HT1080 (cell line): ENCODE data around the gene MEX3A. TPM values are rescaled to one million over a fixed set of nuclear protein-coding genes. Genes with fewer than 3 reads are reported as not detected.
A peak's percentile ranks its signal among the peaks of the same experiment; 100 is the strongest.
"Not testable (repeated sequence)": the region's sequence is repeated elsewhere in the genome, so short reads cannot be mapped to it uniquely, and the experiment has no call there.

Experiments used
- DNase-seq: peaks from one replicate; pipeline ENCODE4 v3.0.0-alpha.2; 2015; ENCODE audit warnings: low read depth
- total RNA-seq: library from RNA; depleted of rRNA; stranded (reverse); fragments of >200 nt; shearing (Covaris generic); gene quantifications from 2 replicates; pipeline ENCODE4 v1.2.3, GENCODE V29; 2014

The MEX3A gene
- total RNA-seq, 1 experiment from 2014 or later, result 5.2 TPM

DNA sequence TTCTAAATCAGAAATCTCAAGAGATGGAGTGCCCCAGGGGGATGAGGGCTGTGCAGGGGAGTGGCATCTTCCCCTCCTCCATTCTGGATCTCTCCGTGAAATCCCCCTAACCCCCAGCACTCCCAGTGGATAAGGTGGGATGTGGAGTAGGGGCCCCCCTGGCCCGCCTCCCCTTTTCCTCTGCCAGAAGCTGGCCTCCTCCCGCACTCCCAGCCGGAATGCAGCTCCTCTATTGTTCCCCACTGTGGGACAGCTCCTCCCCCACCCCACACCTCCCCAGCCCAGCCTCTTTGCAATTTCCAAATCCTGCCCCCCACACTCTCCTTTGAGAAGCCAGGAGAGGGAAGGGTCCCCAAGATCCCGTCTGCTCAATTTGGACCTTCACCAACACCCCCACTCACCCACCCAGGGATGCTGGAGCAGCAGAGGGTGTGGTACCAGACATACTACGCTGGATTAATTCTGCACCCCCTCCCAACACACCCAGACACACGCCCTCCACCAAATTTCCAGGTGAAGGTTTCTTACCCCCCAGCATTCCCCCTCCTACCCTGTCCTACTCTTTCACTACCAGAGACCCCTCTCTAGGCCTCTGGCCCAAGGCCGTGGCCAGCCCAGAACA lies 1.9 kb downstream of the MEX3A start:
- no peak for DNase-seq

DNA sequence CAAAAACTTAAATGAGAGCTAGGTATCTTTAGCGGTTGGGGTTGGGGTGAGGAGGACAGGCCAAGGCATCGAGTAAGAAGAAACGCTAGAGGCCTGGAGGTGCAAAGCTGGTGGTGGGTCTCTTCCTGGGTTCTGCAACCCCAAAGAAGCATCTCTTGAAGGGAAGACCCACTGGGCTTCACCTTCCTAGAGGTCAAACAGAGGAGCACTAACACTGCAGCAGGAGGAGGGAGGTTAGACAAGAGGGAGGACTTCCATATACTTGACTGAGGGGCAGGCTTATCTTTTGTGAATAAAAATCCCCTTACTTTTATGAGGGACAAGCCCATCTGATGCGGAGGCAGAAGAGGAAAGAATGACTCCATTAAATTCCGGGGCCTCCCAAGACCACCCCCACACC lies 2.5 kb downstream of the MEX3A start:
- DNase-seq, result no peak

DNA sequence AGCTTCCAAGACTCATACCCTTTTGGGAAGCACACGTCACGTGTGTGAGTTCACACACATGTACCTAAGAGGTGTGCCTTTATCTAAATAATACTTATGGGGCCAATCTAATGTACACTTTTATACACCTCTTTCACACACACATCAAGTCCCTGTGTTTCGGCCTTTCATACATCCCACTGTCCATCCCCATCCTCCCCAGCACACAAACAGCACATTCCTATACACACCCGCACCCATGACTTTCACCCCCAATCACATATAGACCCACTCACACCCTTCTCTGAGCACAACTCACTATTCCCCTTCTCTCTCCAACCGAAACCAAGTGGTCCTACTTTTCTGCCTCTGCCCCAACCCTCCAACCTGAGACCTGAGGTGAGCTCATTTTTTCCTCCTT lies 3.5 kb downstream of the MEX3A start:
- DNase-seq, result no peak

DNA sequence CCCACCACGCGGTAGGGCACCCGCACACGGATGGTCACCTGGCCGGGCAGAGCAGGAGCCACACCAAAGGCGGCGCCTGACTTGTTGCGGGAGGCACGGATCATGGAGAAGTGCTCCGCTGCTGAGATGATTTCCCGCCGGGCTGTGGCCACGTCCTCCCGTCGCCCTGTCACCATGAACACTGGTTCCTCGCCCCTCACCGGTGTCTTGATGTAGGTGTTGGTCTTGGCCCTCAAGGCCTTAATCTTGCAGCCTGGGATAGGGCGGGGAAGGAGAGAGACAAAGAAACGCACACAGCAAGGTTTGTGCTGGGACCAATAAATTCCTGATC lies 4.9 kb downstream of the MEX3A start:
- DNase-seq, result no peak

DNA sequence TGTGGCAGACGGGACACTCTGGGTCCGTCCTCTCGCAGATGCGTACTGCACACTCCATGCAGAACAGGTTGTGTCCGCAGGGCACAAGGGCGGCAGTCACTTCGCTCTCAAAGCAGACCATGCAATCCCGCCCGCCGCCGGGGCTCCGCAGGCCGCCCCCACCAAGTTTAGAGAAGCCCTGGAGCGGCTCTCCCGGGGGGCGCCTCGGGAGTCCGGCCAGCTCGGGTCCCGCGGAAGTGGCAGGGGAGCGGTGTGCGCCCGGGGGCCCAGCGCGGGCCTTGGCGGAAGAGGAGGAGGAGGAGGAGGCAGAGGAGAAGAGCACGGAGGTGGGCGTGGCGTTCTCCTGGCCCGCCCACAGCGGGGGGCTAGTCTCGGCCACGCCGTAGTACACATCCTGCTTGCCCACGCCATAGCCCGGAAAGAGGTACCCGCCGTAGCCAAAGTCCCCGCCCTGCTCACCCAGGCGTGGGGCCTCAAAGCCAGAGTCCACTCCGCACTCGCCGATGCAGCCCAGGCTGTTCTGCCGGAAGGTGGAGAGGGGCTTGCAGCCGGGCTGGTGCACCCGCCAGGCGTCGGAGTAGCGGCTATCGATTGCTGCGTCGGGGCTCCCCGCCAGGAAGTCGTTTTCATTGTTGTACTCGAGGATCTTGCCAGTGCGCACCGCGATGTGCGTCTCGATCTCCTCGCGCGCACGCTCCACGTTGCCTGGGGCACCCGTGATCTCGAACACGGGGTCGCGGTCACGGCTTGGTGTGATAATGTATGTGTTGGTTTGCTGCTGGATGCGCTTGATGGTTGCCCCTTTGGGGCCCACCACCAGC lies 5.4 kb downstream of the MEX3A start:
- DNase-seq, result no peak

DNA sequence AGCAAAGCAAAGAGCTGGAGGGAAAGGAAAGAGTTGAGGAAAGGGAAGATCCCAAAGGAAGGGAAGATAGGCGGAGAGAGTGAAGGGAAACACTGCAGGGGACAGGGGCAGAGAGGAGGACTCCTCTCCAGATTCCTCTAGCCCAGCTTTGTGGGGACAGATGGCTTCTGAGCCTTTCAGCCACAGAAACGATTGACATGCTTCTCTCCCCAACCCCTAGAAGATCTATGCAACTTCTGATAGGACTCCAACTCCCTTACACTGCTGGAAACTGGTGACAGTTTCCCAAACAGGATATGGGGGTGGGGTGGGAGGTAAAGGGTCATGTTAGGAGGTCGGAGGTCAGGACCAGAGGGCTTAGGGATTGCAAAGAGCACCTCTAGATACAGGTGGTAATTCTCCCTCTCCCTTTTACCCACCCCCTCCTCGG lies 6.5 kb downstream of the MEX3A start:
- DNase-seq, result no peak

DNA sequence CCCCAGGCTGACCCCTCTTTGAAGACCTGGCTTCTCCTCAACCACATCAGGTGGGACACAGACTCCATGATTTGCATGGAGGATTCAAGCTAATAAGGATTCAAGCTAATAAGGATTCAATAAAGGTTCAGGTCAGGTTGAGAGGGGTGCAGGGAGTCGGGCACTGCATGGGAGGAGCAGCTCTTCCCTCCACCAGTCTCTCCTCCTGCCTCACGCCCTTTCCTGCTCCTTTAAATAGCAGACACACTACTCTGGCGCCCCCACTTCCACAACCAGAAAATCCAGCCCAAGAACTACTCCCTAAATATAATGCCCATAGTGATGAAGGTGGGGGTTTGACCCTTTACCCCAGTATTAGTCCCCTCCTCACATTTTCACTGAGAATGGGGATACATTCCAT lies 7.1 kb downstream of the MEX3A start:
- DNase-seq, result no peak

DNA sequence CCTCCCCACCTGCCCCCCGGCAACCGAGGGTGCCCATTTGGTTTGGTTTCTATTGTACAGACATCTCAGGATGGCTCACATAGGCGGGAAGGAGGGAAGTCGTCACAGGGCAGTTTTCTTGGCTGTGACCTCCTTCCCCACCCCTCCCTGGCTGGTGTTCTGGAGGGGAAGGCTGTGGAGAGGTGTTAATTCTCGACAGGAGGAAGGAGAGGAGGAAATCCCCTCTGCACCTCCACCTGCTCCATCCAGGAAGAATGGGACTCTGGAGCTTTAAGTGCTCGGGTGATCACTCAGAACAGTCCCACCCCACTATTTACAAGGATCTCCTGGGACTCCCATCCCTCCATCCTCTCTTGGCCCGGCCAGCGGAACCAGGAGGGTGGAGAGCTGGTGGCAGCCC lies 7.6 kb downstream of the MEX3A start:
- no peak for DNase-seq

DNA sequence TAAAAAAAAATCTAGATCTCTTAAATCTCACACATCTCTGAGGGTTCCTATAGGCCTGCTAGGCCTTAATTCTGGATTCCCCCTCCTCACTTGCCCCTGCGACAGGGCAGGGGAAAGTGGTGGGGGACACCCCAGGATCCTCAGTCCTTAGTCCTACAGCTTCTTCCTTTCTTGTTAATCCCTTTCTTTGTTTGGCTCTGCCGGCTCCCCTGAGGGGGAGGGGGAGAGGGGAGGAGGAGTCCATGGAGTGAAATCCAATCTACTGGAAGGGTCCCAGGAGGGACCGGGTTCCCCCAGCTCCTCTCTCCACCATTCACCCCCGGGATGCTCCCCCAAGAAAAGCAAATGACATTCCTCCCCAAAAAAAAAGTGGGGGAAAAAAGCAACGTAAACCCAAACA lies 8.5 kb downstream of the MEX3A start:
- DNase-seq, result no peak

DNA sequence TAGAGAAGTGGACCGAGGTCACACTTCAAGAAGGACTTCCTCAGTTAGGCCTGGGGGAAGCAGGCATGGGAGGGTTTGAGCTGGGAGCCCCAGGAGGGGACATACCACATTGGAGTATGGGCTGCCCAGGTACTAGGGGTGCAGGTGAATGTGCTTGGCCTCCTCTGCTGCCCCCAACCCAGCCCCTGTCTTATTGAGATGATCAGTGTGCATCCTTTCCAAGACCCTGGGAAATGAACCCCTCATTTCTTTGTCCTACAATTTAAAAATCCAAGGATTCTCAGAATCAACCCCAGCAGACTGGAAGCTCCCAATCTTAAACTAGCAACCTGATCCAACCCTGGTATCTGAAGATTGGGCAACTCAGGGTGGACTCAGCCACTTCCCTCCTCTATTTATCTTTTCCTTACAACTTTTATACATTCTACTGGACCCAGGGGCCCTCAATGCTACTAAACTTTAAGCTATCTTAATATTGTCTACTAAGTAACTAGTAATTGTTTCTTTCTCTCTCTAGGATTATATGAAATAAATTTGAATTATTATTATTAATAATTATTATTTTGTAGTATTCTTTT lies 9.1 kb downstream of the MEX3A start:
- DNase-seq, result no peak

DNA sequence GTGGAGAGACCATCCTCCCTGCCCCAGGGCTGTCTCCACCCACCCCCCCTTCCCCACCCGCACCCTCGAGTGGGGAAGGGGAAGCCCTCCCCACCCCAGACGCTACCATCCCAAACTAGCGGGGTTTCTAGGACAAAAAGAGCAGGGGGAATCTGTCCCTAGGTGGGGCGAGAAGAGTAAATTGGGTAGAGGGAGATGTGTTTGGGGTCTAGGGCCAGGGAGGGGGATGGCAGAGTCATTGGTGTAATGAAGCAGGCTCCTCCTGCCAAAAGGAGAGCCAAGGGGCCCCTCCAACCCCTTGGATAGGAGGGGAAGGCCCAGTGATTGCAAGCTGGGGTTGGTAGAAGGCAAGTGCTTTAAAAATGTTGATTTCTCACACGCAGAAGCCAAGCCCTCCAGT lies 10.0 kb downstream of the MEX3A start:
- no peak for DNase-seq

DNA sequence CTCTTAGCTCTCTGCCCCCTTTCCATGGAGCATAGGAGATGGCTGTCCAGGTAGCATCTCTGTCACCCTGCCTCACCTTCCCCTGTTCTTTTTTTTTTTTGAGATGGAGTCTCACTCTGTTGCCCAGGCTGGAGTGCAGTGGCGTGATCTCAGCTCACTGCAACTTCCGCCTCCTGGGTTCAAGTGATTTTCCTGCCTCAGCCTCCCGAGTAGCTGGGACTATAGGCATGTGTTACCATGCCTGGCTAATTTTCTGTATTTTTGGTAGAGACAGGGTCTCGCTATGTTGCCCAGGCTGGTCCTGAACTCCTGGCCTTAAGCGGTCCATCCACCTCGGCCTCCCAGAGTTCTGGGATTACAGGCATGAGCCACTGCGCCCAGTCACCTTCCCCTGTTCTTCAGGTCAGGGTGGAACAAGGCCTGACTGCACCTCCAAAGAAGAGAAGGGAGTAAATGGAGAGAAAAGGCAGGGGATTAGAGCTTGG lies 10.9 kb downstream of the MEX3A start:
- DNase-seq, result not testable (repeated sequence)

DNA sequence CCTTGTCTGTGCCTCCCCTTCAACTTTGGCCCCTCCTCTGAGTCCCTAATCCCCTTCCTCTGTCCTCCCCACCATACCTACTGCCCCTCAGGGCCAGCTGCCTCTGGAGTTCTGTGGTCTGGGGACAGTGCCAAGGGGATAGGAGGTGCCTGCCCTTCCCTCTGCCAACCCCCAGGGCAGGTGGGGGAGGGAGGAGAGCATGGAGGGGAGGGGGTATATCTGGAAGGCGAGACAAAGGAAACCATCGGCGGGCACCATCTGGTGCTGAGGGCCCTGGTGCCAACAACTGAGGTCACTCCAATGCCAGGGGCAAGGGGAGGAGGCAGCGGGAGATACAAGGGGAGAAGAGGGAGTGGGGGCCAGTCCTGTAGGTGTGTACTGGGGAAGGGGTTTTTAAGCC lies 11.7 kb downstream of the MEX3A start:
- no peak for DNase-seq

DNA sequence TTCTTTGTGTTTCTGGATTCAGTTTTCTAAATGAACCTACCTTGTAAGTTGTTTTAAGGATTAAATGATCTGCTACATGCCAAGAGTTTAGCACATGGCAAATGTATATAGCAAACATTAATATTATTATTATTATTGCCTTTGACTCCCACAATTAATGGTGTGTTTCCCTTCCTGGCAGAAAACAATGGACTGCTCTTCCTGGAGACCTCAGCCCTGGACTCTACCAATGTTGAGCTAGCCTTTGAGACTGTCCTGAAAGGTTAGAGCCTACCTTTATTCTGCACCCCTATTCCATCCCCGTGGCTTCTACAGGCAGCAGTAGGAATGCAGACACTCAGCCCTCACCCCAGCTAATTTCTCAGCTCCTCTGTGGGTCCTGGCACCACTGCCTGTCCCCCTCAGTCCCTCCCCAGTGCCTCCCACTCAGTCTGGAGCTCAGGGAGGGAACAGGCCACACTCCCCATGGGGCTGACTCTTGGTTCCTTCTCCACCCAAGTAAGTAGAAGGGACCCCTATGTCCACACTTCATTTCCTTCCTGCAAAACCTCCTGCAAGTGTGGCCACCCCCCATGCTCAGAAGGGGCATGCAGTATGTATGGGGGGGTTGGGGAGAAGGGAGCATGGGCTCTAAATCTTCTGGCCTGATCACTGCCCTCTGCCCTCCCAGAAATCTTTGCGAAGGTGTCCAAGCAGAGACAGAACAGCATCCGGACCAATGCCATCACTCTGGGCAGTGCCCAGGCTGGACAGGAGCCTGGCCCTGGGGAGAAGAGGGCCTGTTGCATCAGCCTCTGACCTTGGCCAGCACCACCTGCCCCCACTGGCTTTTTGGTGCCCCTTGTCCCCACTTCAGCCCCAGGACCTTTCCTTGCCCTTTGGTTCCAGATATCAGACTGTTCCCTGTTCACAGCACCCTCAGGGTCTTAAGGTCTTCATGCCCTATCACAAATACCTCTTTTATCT lies 12.5 kb downstream of the MEX3A start:
- no peak for DNase-seq

DNA sequence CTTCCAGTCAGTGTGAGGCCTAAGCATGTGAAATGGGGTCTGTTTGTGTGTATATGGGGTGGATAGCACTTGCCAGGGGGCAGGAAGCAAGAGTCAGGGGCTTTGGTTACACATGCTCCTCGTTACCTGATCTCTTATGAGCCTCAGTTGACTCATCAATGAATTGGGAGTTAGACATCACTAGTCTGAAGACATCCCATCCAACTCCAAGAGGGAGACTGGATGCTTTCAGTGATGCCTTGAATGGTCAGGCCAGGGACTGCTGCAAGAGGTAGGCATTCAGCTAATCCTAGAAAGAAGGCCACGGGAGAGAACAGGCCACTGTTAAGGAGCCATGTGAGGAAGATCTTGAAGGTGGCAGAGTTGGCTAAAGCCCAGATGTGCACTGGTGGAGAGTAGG lies 15.0 kb downstream of the MEX3A start:
- peak; percentile 40 for DNase-seq

DNA sequence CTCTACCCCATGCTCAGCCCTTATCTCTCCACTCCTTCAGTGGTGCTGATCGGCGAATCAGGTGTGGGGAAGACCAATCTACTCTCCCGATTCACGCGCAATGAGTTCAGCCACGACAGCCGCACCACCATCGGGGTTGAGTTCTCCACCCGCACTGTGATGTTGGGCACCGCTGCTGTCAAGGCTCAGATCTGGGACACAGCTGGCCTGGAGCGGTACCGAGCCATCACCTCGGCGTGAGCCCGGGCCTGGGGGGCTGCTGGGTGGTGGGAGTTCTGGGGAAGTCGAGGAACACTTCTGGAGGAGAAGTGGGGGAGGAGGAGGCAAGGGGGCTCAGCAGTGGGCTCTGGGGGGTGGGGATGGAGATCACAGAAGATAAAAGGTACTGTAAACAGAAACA lies 16.4 kb downstream of the MEX3A start:
- DNase-seq, result no peak

DNA sequence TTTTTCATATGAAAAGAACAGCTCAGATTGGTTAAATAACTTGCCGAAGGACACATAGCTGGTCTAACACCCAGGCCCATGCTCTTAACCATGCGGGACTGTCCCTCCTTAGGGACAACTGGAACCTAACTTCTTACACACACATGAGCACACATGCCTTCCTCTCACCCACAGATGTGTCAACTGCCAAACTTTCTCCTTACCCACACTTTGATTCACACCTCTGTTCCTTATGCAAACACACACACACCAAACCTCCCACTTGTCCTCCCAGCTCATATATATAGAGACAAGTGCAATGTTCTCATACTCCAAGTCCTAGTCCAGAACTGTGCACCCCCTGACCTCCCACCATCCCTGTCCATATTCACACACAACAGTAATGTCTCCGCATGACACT lies 17.1 kb downstream of the MEX3A start:
- DNase-seq, result no peak

DNA sequence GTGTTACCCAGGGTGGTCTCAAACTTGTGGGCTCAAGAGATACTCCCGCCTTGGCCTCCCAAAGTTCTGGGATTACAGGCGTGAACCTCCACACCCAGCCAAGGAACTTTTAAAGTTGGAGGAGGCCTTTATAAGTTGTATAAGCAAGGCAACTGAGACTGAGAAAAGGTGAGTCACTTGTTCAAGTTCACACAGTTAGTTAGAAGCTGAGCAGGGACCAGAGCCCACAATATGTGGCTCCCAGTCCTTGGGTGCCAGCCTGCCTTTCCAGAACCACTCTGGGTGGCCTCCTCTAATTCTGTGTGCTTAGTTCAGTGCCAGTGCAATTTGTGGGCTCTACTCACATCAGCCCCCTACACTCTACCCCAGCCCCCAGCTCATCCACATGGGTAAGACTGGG lies 17.6 kb downstream of the MEX3A start:
- no peak for DNase-seq

DNA sequence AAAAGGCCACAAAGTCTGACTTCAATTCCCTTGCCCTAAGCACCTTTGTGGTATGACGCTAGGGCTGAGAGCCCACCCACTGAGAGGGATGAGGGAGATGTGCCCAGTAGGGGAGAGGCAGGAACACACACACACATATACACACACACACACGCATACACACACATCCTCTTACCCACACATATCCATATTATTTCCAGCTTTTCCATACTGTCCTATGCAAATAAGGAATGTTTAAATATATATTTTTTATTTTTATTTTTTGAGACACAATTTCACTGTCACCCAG lies 18.3 kb downstream of the MEX3A start:
- no peak for DNase-seq

DNA sequence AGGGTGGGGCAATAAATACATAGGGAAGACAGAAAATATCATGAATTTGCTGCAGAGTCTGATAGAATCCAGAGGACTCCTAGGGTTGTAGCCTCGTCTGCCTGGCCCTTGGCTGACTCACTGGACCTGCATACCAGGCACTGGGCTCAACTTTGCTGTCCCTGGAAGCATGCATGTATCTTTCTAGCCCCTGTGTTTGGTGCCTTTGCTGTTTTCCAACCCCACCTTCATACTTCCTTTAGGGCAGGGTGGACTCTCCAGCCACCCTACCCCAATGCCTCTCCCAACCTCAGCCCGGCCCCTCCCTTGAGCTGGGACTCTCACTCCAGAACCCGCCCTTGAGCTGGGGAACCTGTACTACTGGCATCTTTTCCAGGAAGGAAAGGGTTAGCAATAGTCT lies 20.1 kb downstream of the MEX3A start:
- no peak for DNase-seq

DNA sequence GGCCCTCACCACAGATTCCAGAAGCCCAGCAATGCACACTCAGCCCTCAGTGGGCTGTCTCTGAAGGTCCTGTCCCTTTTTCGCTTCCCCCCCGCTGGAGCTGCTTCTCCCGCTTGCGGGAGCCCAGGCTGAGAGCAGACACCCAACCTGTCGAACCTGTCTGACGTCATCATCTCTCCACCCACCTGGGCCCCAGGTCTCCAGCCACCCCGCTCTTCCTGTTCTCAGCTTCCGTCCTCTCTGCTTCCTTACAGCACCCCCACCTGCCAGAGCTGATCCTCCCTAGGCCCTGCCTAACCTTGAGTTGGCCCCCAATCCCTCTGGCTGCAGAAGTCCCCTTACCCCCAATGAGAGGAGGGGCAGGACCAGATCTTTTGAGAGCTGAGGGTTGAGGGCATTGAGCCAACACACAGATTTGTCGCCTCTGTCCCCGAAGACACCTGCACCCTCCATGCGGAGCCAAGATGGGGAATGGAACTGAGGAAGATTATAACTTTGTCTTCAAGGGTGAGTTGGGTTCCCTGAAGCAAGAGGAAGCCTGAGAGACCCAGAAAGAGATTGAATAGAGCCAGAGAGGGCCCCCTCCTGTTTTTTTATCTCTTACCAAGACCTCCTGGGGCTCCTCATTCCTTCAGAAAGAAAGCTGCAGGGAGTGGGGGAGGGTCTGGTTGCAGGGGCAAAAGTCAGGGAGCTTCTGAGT lies 21.2 kb downstream of the MEX3A start, which contains the start of gene RAB25:
Gene RAB25 (plus strand): TSS at position 224 of the 700 bp plus-strand sequence. CDS start 241 bp downstream, at position 465.
- no peak for DNase-seq
